ENCODE data around the gene VPS13D. TPM values are rescaled to one million over a fixed set of nuclear protein-coding genes. Genes with fewer than 3 reads are reported as not detected.
A peak's percentile ranks its signal among the peaks of the same experiment; 100 is the strongest.

The VPS13D gene
- total RNA-seq, 1 donor from 2014 or later: 13.8 TPM

DNA sequence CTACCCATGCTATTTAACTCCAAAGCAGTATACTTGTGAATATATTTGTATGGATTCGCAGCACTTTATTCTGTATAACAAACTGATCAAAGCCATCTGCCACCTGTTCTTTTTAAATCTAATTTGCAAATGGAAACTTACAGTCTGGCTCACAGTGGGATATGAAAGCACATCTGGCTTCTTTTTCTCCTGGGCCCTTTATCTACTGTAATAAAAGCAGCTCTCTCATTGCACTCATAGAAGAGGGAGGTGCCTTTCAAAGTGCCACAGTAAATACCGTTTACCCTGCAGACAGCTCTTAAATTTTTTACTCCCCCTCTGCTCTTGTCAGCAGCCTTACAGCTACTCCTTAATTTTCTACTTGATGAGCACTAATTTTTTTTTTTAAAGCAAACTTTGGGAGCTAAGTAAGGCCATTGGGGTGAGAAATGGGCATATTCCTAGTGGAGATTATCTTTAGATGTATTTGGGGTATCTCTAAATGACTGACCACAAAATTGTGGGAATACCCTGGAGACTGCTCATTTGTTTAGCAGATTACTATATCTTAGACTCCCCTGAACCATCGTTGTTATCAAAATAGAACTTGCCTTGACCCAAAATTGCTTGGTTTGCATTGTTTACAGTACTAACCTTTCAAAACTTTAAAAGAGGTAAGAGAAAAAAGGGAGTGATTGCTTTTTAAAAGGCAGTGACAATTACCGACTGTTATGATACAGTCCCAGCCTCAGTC lies 110.1 kb downstream of the VPS13D start:
- TF ChIP-seq CTCF (conservative IDR thresholded peaks at IDR 0.05; ENCODE audit: low read depth, low read length): no peak
- no peak overlapping the region for H3K4me3 ChIP-seq (ENCODE audit: low read depth, low read length)
- DNase-seq (ENCODE audit: low read depth): no peak

DNA sequence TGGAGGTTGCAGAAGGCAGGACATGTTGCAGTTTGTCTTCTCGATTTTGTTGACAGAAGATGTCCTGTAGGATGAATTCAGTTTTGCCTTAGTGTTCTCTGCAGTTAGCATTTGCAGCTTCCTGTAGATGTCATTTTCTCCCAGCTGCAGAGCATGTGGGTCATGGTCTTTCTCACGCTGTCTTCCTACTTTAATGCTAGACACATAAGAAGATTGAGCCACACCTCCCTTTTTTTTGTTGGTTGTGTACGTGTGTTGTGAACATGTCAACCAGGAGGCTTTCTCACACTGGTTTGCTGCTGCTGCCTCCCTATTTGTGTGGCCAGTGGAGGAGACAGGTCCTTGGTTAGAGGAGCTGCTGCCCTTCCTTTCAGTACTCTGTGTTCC lies 110.7 kb downstream of the VPS13D start:
- TF ChIP-seq CTCF (conservative IDR thresholded peaks at IDR 0.05; ENCODE audit: low read depth, low read length): no peak
- no peak for DNase-seq (ENCODE audit: low read depth)
- H3K4me3 ChIP-seq (ENCODE audit: low read depth, low read length): no peak overlapping the region

GRCh38 chr1:12341667-12342066 lies 111.8 kb downstream of the VPS13D start:
- no peak overlapping the region for H3K4me3 ChIP-seq (ENCODE audit: low read depth, low read length)
- no peak for TF ChIP-seq CTCF (conservative IDR thresholded peaks at IDR 0.05; ENCODE audit: low read depth, low read length)
- no peak for DNase-seq (ENCODE audit: low read depth)

GRCh38 chr1:12342401-12343003 lies 112.7 kb downstream of the VPS13D start:
- peak; percentile 19 for DNase-seq (ENCODE audit: low read depth)
- TF ChIP-seq CTCF (conservative IDR thresholded peaks at IDR 0.05; ENCODE audit: low read depth, low read length): no peak

GRCh38 chr1:12343823-12344487 lies 114.1 kb downstream of the VPS13D start:
- TF ChIP-seq CTCF (conservative IDR thresholded peaks at IDR 0.05; ENCODE audit: low read depth, low read length): no peak
- no peak for DNase-seq (ENCODE audit: low read depth)
- no peak overlapping the region for H3K4me3 ChIP-seq (ENCODE audit: low read depth, low read length)

More at GRCh38 chr1:12342401-12343003, 112.7 kb downstream of the VPS13D start:
- no peak overlapping the region for H3K4me3 ChIP-seq (ENCODE audit: low read depth, low read length)

DNA sequence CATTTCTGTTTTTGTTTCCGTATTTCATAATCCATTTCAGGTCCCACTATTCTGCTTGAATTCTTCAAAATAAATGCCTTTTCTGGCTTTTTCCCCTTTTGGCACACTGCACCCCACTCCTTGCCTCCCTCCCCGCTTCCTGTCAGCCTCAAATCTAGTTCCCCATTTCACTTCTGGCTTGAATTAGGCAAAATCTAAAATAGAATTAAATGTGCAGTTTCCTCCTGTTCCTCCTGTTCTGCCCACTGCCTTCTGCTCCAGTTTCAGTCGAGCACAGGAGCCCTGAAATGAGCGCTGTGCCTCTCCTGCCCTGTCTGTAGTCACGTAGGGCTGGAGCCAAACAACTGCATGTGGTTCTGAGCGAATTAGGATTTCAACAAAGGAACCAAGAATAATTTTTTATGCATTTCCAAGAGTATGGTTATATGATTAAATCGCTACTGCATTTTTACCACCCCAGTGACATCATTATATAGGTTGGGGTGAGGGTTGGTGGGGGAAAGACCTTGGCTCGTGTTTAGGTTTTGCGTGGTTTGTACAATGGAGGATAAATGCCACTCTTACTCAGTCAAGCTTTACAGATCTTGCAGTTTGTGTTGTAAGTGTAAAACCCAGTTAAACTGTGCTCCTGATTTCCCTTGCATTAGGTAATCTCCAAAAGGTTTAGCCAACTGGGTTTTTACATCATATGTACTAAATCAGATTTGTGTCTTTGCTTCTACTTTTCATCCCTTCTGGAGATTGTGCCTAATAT lies 114.9 kb downstream of the VPS13D start:
- DNase-seq (ENCODE audit: low read depth): no peak

More for the DNA sequence above, 114.9 kb downstream of the VPS13D start:
- H3K4me3 ChIP-seq (ENCODE audit: low read depth, low read length): no peak overlapping the region
- no peak for TF ChIP-seq CTCF (conservative IDR thresholded peaks at IDR 0.05; ENCODE audit: low read depth, low read length)
